Mesothelial cell of epicardium (in vitro differentiated cells): ENCODE data around the gene RPRML. TPM values are rescaled to one million over a fixed set of nuclear protein-coding genes. Genes with fewer than 3 reads are reported as not detected.
A peak's percentile ranks its signal among the peaks of the same experiment; 100 is the strongest.

ENCODE experiments used
- DNase-seq, 2 experiments: peaks; one replicate each; pipeline ENCODE4 v3.0.0; 2021; ENCODE audit warnings: low spot score in 2 of 2; ENCODE audit not compliant: unreplicated experiment in 2 of 2
- H3K27ac Mint-ChIP-seq: 2 replicates; pipeline ENCODE4 v1.8.0; 2021; ENCODE audit warnings: mixed read lengths
- H3K27me3 Mint-ChIP-seq: 2 replicates; pipeline ENCODE4 v1.8.0; 2021; ENCODE audit warnings: low read depth, mixed read lengths
- H3K36me3 Mint-ChIP-seq: 2 replicates; pipeline ENCODE4 v1.8.0; 2021; ENCODE audit warnings: mixed read lengths
- H3K4me1 Mint-ChIP-seq: 2 replicates; pipeline ENCODE4 v1.8.0; 2021; ENCODE audit warnings: mixed read lengths
- H3K4me3 Mint-ChIP-seq: 2 replicates; pipeline ENCODE4 v1.8.0; 2021; ENCODE audit warnings: mild to moderate bottlenecking, moderate library complexity, mixed read lengths
- H3K9me3 Mint-ChIP-seq: 2 replicates; pipeline ENCODE4 v1.8.0; 2021; ENCODE audit warnings: mixed read lengths
- CTCF ChIP-seq: fragments of 200-600 bp; sonication (generic); IDR thresholded peaks from one replicate; pipeline ENCODE4 v1.5.0; 2021; ENCODE audit warnings: antibody characterized with exemption; ENCODE audit not compliant: unreplicated experiment
- total RNA-seq: library from RNA; stranded (reverse); gene quantifications from 3 replicates; pipeline ENCODE4 v1.2.1, GENCODE V29; 2021

RPRML gene
- total RNA-seq, 1 donor from 2014 or later, result not detected

- Mint-ChIP-seq H3K4me3 (no peak overlapping the region), H3K4me1 (peaks cover 24% of the 10 kb centered on the region), H3K27me3 (peaks cover 2% of the 10 kb centered on the region), H3K9me3 (no peaks in the 10 kb centered on the region), H3K36me3 (no peaks in the 10 kb centered on the region), H3K27ac (no peak overlapping the region)
- no peak for TF ChIP-seq CTCF
- DNase-seq, result no peak
Observed at GRCh38 chr17:46947216-46947615, 31.8 kb downstream of the RPRML start.

GRCh38 chr17:46944931-46945330 lies 34.1 kb downstream of the RPRML start:
- Mint-ChIP-seq H3K27ac (no peak overlapping the region), H3K27me3 (no peaks in the 10 kb centered on the region), H3K4me1 (peaks cover 27% of the 10 kb centered on the region), H3K4me3 (no peak overlapping the region), H3K36me3 (peaks cover 3% of the 10 kb centered on the region), H3K9me3 (no peaks in the 10 kb centered on the region)
- no peak for DNase-seq
- no peak for TF ChIP-seq CTCF

GRCh38 chr17:46943501-46944393 lies 35.3 kb downstream of the RPRML start:
- peaks cover 27% of the 10 kb centered on the region for H3K4me1 Mint-ChIP-seq
- no peak for DNase-seq
- no peak overlapping the region for H3K4me3 Mint-ChIP-seq
- peak overlapping the region; percentile 66 for H3K27ac Mint-ChIP-seq
- peaks cover 5% of the 10 kb centered on the region for H3K36me3 Mint-ChIP-seq
- no peak for TF ChIP-seq CTCF
- H3K27me3 Mint-ChIP-seq, result no peaks in the 10 kb centered on the region
- no peaks in the 10 kb centered on the region for H3K9me3 Mint-ChIP-seq

GRCh38 chr17:46943218-46943500 lies 35.9 kb downstream of the RPRML start:
- Mint-ChIP-seq H3K9me3 (no peaks in the 10 kb centered on the region), H3K36me3 (peaks cover 10% of the 10 kb centered on the region), H3K27ac (peak overlapping the region; percentile 15), H3K27me3 (no peaks in the 10 kb centered on the region), H3K4me1 (peaks cover 27% of the 10 kb centered on the region), H3K4me3 (no peak overlapping the region)
- TF ChIP-seq CTCF, result no peak
- DNase-seq, result no peak

- peak; percentile 51 to 76 for DNase-seq
- Mint-ChIP-seq H3K27ac (peak overlapping the region; percentile 34), H3K9me3 (no peaks in the 10 kb centered on the region), H3K4me3 (no peak overlapping the region), H3K4me1 (peaks cover 27% of the 10 kb centered on the region), H3K27me3 (no peaks in the 10 kb centered on the region), H3K36me3 (peaks cover 12% of the 10 kb centered on the region)
- peak; percentile 62 for TF ChIP-seq CTCF
Observed at GRCh38 chr17:46942441-46943217, 36.4 kb downstream of the RPRML start.
